Non-pigmented ciliary epithelial cell (primary cell): ENCODE results near the gene COMMD8.
"Not testable (repeated sequence)": the region's sequence is repeated elsewhere in the genome, so short reads cannot be mapped to it uniquely, and the experiment has no call there.

Source experiments
- DNase-seq: peaks from one replicate; pipeline ENCODE4 v3.0.0-alpha.2; 2010; ENCODE audit warnings: low read depth

The COMMD8 gene

GRCh38 chr4:47463235-47463956, at the start of gene COMMD8:
Gene COMMD8 (minus strand): TSS chr4:47463702. CDS start chr4:47463651, 51 bp downstream.
- peak; percentile 91 for DNase-seq

GRCh38 chr4:47510506-47511143, 47.1 kb upstream of the COMMD8 start:
- DNase-seq = no peak

- DNase-seq = no peak
These were observed 42.2 kb upstream of the COMMD8 start for GRCh38 chr4:47505666-47506065.

GRCh38 chr4:47505147-47505546, 41.6 kb upstream of the COMMD8 start:
- no peak for DNase-seq

- no peak for DNase-seq
These were observed 37.3 kb upstream of the COMMD8 start for GRCh38 chr4:47500776-47501175.

GRCh38 chr4:47499700-47500099, 36.2 kb upstream of the COMMD8 start:
- no peak for DNase-seq

GRCh38 chr4:47498899-47499298, 35.4 kb upstream of the COMMD8 start:
- no peak for DNase-seq

- no peak for DNase-seq
These were observed 30.6 kb upstream of the COMMD8 start for GRCh38 chr4:47494124-47494430.

GRCh38 chr4:47493238-47494123, 30.0 kb upstream of the COMMD8 start:
- no peak for DNase-seq

GRCh38 chr4:47490550-47490949, 27.0 kb upstream of the COMMD8 start:
- DNase-seq = no peak

- DNase-seq = no peak
These were observed 25.2 kb upstream of the COMMD8 start for GRCh38 chr4:47488706-47489105.

- DNase-seq = not testable (repeated sequence)
These were observed 23.2 kb upstream of the COMMD8 start for GRCh38 chr4:47486727-47487126.

- DNase-seq = no peak
These were observed 22.8 kb upstream of the COMMD8 start for GRCh38 chr4:47486231-47486673.

- DNase-seq = no peak
These were observed 22.3 kb upstream of the COMMD8 start for GRCh38 chr4:47485768-47486167.

- DNase-seq = peak; percentile 68
These were observed 21.7 kb upstream of the COMMD8 start, which contains the start of gene ATP10D for GRCh38 chr4:47485047-47485692. Gene ATP10D (plus strand): TSS chr4:47485275. CDS start chr4:47512541, 27,266 bp downstream.

- no peak for DNase-seq
These were observed 20.7 kb upstream of the COMMD8 start for GRCh38 chr4:47484168-47484567.

GRCh38 chr4:47483745-47484144, 20.2 kb upstream of the COMMD8 start:
- no peak for DNase-seq

- DNase-seq = peak; percentile 55
These were observed 18.8 kb upstream of the COMMD8 start for GRCh38 chr4:47482326-47482725.

GRCh38 chr4:47478804-47479203, 15.3 kb upstream of the COMMD8 start:
- no peak for DNase-seq

- DNase-seq = no peak
These were observed 11.9 kb upstream of the COMMD8 start for GRCh38 chr4:47475411-47475810.

- DNase-seq = no peak
These were observed 11.3 kb upstream of the COMMD8 start for GRCh38 chr4:47474799-47475198.

- no peak for DNase-seq
These were observed 9.7 kb upstream of the COMMD8 start for GRCh38 chr4:47473141-47473750.
